ENCODE data around the gene CEP152. TPM values are rescaled to one million over a fixed set of nuclear protein-coding genes. Genes with fewer than 3 reads are reported as not detected.
"Not testable (repeated sequence)": the region's sequence is repeated elsewhere in the genome, so short reads cannot be mapped to it uniquely, and the experiment has no call there.

Gene CEP152
- total and polyA plus RNA-seq, 2 donors (not counting 1 experiment from before 2014, with no cell fraction given): 1.5 to 18.0 TPM

DNA sequence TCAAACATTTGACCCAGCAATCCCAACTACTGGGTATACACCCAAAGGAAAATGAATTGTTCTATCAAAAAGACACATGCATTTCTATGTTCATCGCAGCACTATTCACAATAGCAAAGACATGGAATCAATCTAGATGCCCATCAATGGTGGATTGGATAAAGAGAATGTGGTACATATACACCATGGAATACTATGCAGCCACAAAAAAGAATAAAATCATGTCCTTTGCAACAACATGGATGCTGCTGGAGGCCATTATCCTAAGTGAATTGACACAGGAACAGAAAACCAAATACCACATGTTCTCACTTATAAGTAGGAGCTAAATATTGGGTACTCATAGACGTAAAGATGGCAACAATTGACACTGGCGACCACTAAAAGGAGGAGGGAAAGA lies 43.6 kb upstream of the CEP152 start:
- H3K4me2 ChIP-seq (replicated peaks; ENCODE audit: low read depth, low read length, poor library complexity, severe bottlenecking); H3K4me1 Mint-ChIP-seq; H3K27me3 ChIP-seq (replicated peaks in 1 of 4; ENCODE audit: control extremely low read depth in 1 of 4, control insufficient read depth in 3 of 4, insufficient read depth in 4 of 4, low read length in 3 of 4); CTCF ChIA-PET; H2AFZ ChIP-seq (ENCODE audit: insufficient read depth, low read depth, low read length, poor library complexity, severe bottlenecking); H3K79me2 ChIP-seq (ENCODE audit: control insufficient read depth, insufficient read depth, low read length); POLR2A ChIA-PET; ATAC-seq (ENCODE audit: low read depth); H3K9me3 ChIP-seq (ENCODE audit: control extremely low read depth in 1 of 3, control insufficient read depth in 2 of 3, insufficient read depth in 1 of 3, low read length in 2 of 3); H3K36me3 ChIP-seq (replicated peaks in 1 of 2; ENCODE audit: control extremely low read depth in 1 of 2, control insufficient read depth in 1 of 2, extremely low read depth in 1 of 2, insufficient read depth in 2 of 2, low read length in 1 of 2); H3K4me1 ChIP-seq (ENCODE audit: control insufficient read depth in 2 of 2, insufficient read depth in 2 of 2, low read length in 2 of 2); DNase-seq; H3K9ac ChIP-seq (ENCODE audit: low read length); H3K27ac ChIP-seq (ENCODE audit: low read length in 2 of 2); H4K20me1 ChIP-seq (ENCODE audit: control insufficient read depth, insufficient read depth, low read length, poor library complexity, severe bottlenecking); H3K4me3 Mint-ChIP-seq; H3K9me3 Mint-ChIP-seq (ENCODE audit: insufficient read depth); intact Hi-C loops (cut with micrococcal nuclease); H3K4me3 ChIP-seq (ENCODE audit: control extremely low read depth in 1 of 5, extremely low read depth in 1 of 5, insufficient read depth in 1 of 5, low read depth in 2 of 5, low read length in 4 of 5); H3K27ac Mint-ChIP-seq: not testable (repeated sequence)
- H3K27me3 Mint-ChIP-seq: peaks cover 23% of the 10 kb centered on the region
- WGBS (ENCODE audit: insufficient coverage): no CpG with 5 or more reads among the region's 3 CpGs

DNA sequence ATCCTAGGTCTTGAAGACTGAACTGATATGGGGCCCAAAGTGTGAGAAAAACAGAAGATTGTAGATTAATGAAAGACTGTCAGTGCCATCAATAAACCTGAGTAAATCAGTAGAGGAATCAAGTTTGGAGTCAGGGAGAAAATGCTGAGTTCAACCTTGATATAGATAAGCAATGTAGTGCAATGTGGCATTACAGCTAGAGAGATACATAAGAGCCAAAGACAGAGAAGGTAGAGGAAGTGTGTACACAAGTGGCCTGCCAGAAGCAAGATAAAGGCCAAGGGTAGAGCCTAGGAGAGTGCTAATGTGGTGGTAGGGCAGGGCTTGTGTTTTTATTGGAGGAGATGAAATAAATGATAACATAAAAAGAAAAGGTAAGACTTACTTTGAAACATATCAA lies 41.1 kb upstream of the CEP152 start:
- intact Hi-C loops (cut with micrococcal nuclease): no loop called here
- Histone ChIP-seq H2AFZ (ENCODE audit: insufficient read depth, low read depth, low read length, poor library complexity, severe bottlenecking) (no peak overlapping the region), H3K79me2 (ENCODE audit: control insufficient read depth, insufficient read depth, low read length) (no peaks in the 10 kb centered on the region), H4K20me1 (ENCODE audit: control insufficient read depth, insufficient read depth, low read length, poor library complexity, severe bottlenecking) (no peaks in the 10 kb centered on the region), H3K4me1 (ENCODE audit: control insufficient read depth in 2 of 2, insufficient read depth in 2 of 2, low read length in 2 of 2) (no peaks in the 10 kb centered on the region), H3K4me3 (ENCODE audit: control extremely low read depth in 1 of 5, extremely low read depth in 1 of 5, insufficient read depth in 1 of 5, low read depth in 2 of 5, low read length in 4 of 5) (no peak overlapping the region), H3K4me2 (replicated peaks; ENCODE audit: low read depth, low read length, poor library complexity, severe bottlenecking) (no peak overlapping the region), H3K9me3 (ENCODE audit: control extremely low read depth in 1 of 3, control insufficient read depth in 2 of 3, insufficient read depth in 1 of 3, low read length in 2 of 3) (no peaks in the 10 kb centered on the region), H3K36me3 (replicated peaks in 1 of 2; ENCODE audit: control extremely low read depth in 1 of 2, control insufficient read depth in 1 of 2, extremely low read depth in 1 of 2, insufficient read depth in 2 of 2, low read length in 1 of 2) (no peaks in the 10 kb centered on the region), H3K9ac (ENCODE audit: low read length) (no peak overlapping the region), H3K27ac (ENCODE audit: low read length in 2 of 2) (no peak overlapping the region), H3K27me3 (replicated peaks in 1 of 4; ENCODE audit: control extremely low read depth in 1 of 4, control insufficient read depth in 3 of 4, insufficient read depth in 4 of 4, low read length in 3 of 4) (peaks cover 0 to 5% (median 0%) of the 10 kb centered on the region in 4 experiments)
- H3K4me3 Mint-ChIP-seq: no peak overlapping the region
- TF ChIP-seq, protein P1, sequence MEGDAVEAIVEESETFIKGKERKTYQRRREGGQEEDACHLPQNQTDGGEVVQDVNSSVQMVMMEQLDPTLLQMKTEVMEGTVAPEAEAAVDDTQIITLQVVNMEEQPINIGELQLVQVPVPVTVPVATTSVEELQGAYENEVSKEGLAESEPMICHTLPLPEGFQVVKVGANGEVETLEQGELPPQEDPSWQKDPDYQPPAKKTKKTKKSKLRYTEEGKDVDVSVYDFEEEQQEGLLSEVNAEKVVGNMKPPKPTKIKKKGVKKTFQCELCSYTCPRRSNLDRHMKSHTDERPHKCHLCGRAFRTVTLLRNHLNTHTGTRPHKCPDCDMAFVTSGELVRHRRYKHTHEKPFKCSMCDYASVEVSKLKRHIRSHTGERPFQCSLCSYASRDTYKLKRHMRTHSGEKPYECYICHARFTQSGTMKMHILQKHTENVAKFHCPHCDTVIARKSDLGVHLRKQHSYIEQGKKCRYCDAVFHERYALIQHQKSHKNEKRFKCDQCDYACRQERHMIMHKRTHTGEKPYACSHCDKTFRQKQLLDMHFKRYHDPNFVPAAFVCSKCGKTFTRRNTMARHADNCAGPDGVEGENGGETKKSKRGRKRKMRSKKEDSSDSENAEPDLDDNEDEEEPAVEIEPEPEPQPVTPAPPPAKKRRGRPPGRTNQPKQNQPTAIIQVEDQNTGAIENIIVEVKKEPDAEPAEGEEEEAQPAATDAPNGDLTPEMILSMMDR (IDR thresholded peaks at IDR 0.05): no peak
- TF ChIP-seq EZH2 (IDR thresholded peaks at IDR 0.05; ENCODE audit: borderline replicate concordance, insufficient read depth, low read depth, low read length, poor library complexity, severe bottlenecking): no peak
- no peaks in the 10 kb centered on the region for H3K4me1 Mint-ChIP-seq
- ATAC-seq (ENCODE audit: low read depth) (no peak), DNase-seq (no peak)
- CTCF ChIA-PET: interaction anchor here (1.5 kb wide), 1 partner anchor 10 kb away, joined by 4 read pairs; no protein-coding TSS in a partner anchor
- H3K27ac Mint-ChIP-seq: no peak overlapping the region
- H3K27me3 Mint-ChIP-seq: peaks cover 28% of the 10 kb centered on the region
- H3K9me3 Mint-ChIP-seq (ENCODE audit: insufficient read depth): no peaks in the 10 kb centered on the region
- POLR2A ChIA-PET: no interaction called here

All from B cell (primary cell).